ENCODE results near the gene SYNE3.

DNA sequence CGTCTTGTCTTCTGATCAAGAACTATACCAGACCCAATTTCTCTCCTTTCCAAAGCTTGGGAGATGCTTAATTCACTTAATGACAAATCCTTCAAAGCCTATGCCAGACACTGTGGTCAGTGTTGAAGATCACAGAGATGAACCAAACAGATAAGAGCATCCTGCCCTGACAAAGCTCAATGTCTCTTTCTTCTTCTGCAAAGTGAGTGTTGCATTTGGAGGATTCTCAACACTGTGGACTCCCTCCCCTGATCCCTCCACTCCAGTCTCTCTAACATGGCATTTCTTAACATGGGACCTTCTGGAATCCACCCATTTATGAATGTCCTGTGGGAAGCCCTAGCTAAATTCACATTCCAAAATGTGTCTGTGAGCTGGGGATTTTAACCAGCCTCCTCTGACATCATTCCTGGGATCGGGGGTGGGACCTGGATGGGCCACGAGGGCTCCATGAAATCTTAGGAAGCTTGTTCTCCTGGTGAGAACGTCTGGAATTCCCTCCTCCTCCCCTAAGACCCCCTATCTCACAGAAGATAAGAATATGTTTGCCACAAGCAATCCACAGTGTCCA, 20.3 kb downstream of the SYNE3 start:
- TF ChIP-seq, protein P1, sequence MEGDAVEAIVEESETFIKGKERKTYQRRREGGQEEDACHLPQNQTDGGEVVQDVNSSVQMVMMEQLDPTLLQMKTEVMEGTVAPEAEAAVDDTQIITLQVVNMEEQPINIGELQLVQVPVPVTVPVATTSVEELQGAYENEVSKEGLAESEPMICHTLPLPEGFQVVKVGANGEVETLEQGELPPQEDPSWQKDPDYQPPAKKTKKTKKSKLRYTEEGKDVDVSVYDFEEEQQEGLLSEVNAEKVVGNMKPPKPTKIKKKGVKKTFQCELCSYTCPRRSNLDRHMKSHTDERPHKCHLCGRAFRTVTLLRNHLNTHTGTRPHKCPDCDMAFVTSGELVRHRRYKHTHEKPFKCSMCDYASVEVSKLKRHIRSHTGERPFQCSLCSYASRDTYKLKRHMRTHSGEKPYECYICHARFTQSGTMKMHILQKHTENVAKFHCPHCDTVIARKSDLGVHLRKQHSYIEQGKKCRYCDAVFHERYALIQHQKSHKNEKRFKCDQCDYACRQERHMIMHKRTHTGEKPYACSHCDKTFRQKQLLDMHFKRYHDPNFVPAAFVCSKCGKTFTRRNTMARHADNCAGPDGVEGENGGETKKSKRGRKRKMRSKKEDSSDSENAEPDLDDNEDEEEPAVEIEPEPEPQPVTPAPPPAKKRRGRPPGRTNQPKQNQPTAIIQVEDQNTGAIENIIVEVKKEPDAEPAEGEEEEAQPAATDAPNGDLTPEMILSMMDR (conservative IDR thresholded peaks at IDR 0.05 in 1 of 2, IDR thresholded peaks at IDR 0.05 in 1 of 2; ENCODE audit: low read depth in 1 of 2, low read length in 2 of 2): no peak
- no peak for TF ChIP-seq EZH2 (IDR thresholded peaks at IDR 0.05; ENCODE audit: low read length, missing control alignments)
